HUES64 (cell line): Measurements from ENCODE around the gene GCN1.

Experiments
- H3K27ac ChIP-seq: 2 replicates; pipeline ENCODE4 v1.7.0; 2013; ENCODE audit warnings: low read depth, low read length, inconsistent platforms
- H3K27me3 ChIP-seq: 2 replicates; pipeline ENCODE4 v1.6.1; 2013; ENCODE audit warnings: mild to moderate bottlenecking, low read length; ENCODE audit not compliant: insufficient read depth
- H3K36me3 ChIP-seq: 2 replicates; pipeline ENCODE4 v1.6.1; 2013; ENCODE audit warnings: mild to moderate bottlenecking, low read length; ENCODE audit not compliant: insufficient read depth
- H3K4me1 ChIP-seq: 2 replicates; pipeline ENCODE4 v1.6.1; 2013; ENCODE audit warnings: mild to moderate bottlenecking, low read length, moderate library complexity; ENCODE audit not compliant: insufficient read depth
- H3K4me3 ChIP-seq: 2 replicates; pipeline ENCODE4 v1.5.1; 2013; ENCODE audit warnings: mild to moderate bottlenecking, low read length, moderate library complexity
- H3K9ac ChIP-seq: 2 replicates; pipeline ENCODE4 v1.6.1; 2013; ENCODE audit warnings: mild to moderate bottlenecking, low read depth, low read length
- H3K9me3 ChIP-seq: 2 replicates; pipeline ENCODE4 v1.6.1; 2013; ENCODE audit warnings: low read depth, low read length; ENCODE audit not compliant: insufficient read depth
- WGBS: fragments of 150-250, 120-280 bp; methylation state at CpG from one replicate; pipeline ENCODE4 v1.1.7; 2013; ENCODE audit warnings: missing lambda C conversion rate; 5-methylcytosine and 5-hydroxymethylcytosine counted together

Gene GCN1

GRCh38 chr12:120118321-120119061, 76.0 kb downstream of the GCN1 start:
- Histone ChIP-seq H3K9ac (peak overlapping the region; percentile 72), H3K27me3 (no peaks in the 10 kb centered on the region), H3K36me3 (peaks cover 12% of the 10 kb centered on the region), H3K4me1 (peaks cover 13% of the 10 kb centered on the region), H3K4me3 (peak overlapping the region; percentile 92), H3K27ac (peak overlapping the region; percentile 33; the same call in 1 of the 2 replicates), H3K9me3 (no peaks in the 10 kb centered on the region)
- 39% methylated on average over 10 of the region's 11 CpGs for WGBS

GRCh38 chr12:120117961-120118320, 76.6 kb downstream of the GCN1 start:
- 34% methylated on average over 6 of the region's 7 CpGs for WGBS
- Histone ChIP-seq H3K9ac (peak overlapping the region; percentile 72), H3K4me1 (peaks cover 13% of the 10 kb centered on the region), H3K27me3 (no peaks in the 10 kb centered on the region), H3K36me3 (peaks cover 12% of the 10 kb centered on the region), H3K4me3 (peak overlapping the region; percentile 92), H3K27ac (peak overlapping the region; percentile 27; the same call in 1 of the 2 replicates), H3K9me3 (no peaks in the 10 kb centered on the region)

GRCh38 chr12:120116792-120117651, 77.5 kb downstream of the GCN1 start:
- H3K36me3 ChIP-seq, result peaks cover 12% of the 10 kb centered on the region
- peak overlapping the region; percentile 94 for H3K27ac ChIP-seq
- no peaks in the 10 kb centered on the region for H3K27me3 ChIP-seq
- H3K9me3 ChIP-seq, result no peaks in the 10 kb centered on the region
- H3K4me3 ChIP-seq, result peak overlapping the region; percentile 92
- H3K4me1 ChIP-seq, result peaks cover 13% of the 10 kb centered on the region
- H3K9ac ChIP-seq, result peak overlapping the region; percentile 72
- WGBS, result under 1% methylated on average over 91 of the region's 91 CpGs

GRCh38 chr12:120116441-120116791, 78.1 kb downstream of the GCN1 start, which contains the start of gene RAB35:
RAB35 (minus strand) TSS chr12:120116753; CDS start chr12:120116650, 103 bp downstream.
- peaks cover 13% of the 10 kb centered on the region for H3K4me1 ChIP-seq
- WGBS, result under 1% methylated on average over 50 of the region's 50 CpGs
- no peaks in the 10 kb centered on the region for H3K9me3 ChIP-seq
- peak within 1 kb of the TSS; percentile 94 for H3K27ac ChIP-seq
- H3K4me3 ChIP-seq, result peak within 1 kb of the TSS; percentile 92
- H3K36me3 ChIP-seq, result peaks cover 12% of the 10 kb centered on the region
- peak within 1 kb of the TSS; percentile 72 for H3K9ac ChIP-seq
- H3K27me3 ChIP-seq, result no peaks in the 10 kb centered on the region

DNA sequence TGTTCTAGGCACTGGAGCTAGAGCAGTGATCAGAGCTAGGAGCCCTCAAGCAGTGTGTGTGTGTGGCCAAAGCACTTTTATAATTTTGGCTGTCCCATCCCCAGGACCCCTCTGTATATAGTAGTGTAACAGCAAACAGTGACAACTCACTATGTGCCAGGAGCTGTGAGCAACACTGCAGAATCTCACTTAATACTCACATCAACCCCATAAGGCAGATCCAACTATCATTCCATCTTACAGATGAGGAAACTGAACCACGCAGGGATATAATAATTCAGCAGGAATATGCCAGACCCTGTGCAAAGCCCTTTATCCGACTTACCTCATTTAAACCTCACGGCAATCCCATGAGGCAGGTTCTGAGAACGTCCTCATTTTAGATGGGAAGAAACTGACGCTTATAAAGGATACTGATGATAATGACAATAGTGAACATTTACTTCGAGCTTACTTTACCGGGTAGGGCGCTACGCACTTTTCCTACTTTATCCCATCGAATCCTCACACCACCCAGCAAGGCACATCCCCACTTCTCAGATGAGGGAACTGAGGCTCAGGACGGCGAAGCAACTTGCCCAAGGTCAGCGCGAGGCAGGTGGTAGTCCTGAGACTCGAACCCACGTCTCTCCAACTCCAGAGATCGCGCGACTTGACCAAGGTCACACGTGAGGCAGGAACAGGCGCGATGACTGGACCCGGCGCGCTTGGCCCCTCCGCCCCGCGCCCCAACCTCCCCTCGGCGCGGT, 78.6 kb downstream of the GCN1 start:
- Histone ChIP-seq H3K27ac (no peak overlapping the region), H3K36me3 (peaks cover 12% of the 10 kb centered on the region), H3K4me1 (peaks cover 16% of the 10 kb centered on the region), H3K9ac (peak overlapping the region; percentile 58), H3K4me3 (peak overlapping the region; percentile 92), H3K27me3 (no peaks in the 10 kb centered on the region), H3K9me3 (no peaks in the 10 kb centered on the region)
- WGBS, result 21% methylated on average over 31 of the region's 31 CpGs

- Histone ChIP-seq H3K36me3 (peaks cover 12% of the 10 kb centered on the region), H3K4me3 (peak overlapping the region; percentile 92; the same call in 1 of the 2 replicates), H3K4me1 (peaks cover 16% of the 10 kb centered on the region), H3K9ac (peak overlapping the region; percentile 58; the same call in 1 of the 2 replicates), H3K9me3 (no peaks in the 10 kb centered on the region), H3K27ac (no peak overlapping the region), H3K27me3 (no peaks in the 10 kb centered on the region)
- 93% methylated on average over 3 of the region's 3 CpGs for WGBS
These were observed 79.4 kb downstream of the GCN1 start for GRCh38 chr12:120115066-120115465.

- H3K9ac ChIP-seq, result peak overlapping the region; percentile 27
- peak overlapping the region; percentile 77 for H3K27ac ChIP-seq
- WGBS, result 72% methylated on average over 26 of the region's 26 CpGs
- H3K27me3 ChIP-seq, result no peaks in the 10 kb centered on the region
- H3K36me3 ChIP-seq, result peaks cover 12% of the 10 kb centered on the region
- no peak overlapping the region for H3K4me3 ChIP-seq
- no peaks in the 10 kb centered on the region for H3K9me3 ChIP-seq
- H3K4me1 ChIP-seq, result peaks cover 10% of the 10 kb centered on the region; the same call in 1 of the 2 replicates
These were observed 83.7 kb downstream of the GCN1 start for GRCh38 chr12:120110550-120111501.

GRCh38 chr12:120109570-120110267, 84.8 kb downstream of the GCN1 start:
- Histone ChIP-seq H3K36me3 (peaks cover 8% of the 10 kb centered on the region), H3K27me3 (no peaks in the 10 kb centered on the region), H3K9ac (no peak overlapping the region), H3K4me1 (peaks cover 7% of the 10 kb centered on the region; the same call in 1 of the 2 replicates), H3K9me3 (no peaks in the 10 kb centered on the region), H3K4me3 (no peak overlapping the region), H3K27ac (peak overlapping the region; percentile 64; the same call in 1 of the 2 replicates)
- 89% methylated on average over 10 of the region's 10 CpGs for WGBS

DNA sequence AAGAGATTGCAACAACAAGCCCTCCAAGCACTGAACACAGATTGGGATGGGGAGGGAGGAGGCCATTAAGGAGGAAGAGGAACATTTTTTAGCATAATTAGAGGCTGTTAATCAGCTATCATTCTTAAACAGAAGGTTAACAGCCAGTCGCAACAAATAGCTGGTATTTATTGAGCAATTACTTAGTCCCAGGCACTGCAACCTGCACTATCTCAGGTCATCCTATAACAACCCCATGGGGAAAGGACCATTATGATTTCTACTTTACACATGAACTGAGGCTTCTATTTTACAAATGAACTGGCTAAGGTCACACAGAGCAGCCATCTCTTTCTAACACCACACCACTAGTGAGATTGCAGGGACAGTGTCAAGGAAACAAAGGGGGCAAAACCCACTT, 88.4 kb downstream of the GCN1 start:
- Histone ChIP-seq H3K36me3 (peaks cover 10% of the 10 kb centered on the region), H3K9me3 (no peaks in the 10 kb centered on the region), H3K4me1 (peaks cover 6% of the 10 kb centered on the region; the same call in 1 of the 2 replicates), H3K4me3 (no peak overlapping the region), H3K9ac (no peak overlapping the region), H3K27ac (no peak overlapping the region), H3K27me3 (no peaks in the 10 kb centered on the region)
- WGBS, result 95% methylated on average over 1 of the region's 1 CpG
